Measurements from ENCODE around the gene CCDC43. TPM values are rescaled to one million over a fixed set of nuclear protein-coding genes. Genes with fewer than 3 reads are reported as not detected.
"Not testable (repeated sequence)": the region's sequence is repeated elsewhere in the genome, so short reads cannot be mapped to it uniquely, and the experiment has no call there.

Gene CCDC43
- 38.8 and 46.3 TPM in 2 replicates for total RNA-seq (2014; rRNA removed; shearing (Covaris generic))

GRCh38 chr17:44689477-44690217 is at the start of gene CCDC43:
TSS of gene CCDC43 (minus strand) at chr17:44689776. CDS start at chr17:44689753, 23 bp downstream.
- DNase-seq, result peak; percentile 97
- Histone ChIP-seq H3K4me3 (ENCODE audit: insufficient read depth, low read depth, low read length) (peak within 1 kb of the TSS; percentile 98), H3K27me3 (ENCODE audit: control insufficient read depth, insufficient read depth, low read length) (no peaks in the 10 kb centered on the region), H3K36me3 (replicated peaks; ENCODE audit: control insufficient read depth, insufficient read depth, low read length) (no peaks in the 10 kb centered on the region)

GRCh38 chr17:44738214-44738906 is 48.8 kb upstream of the CCDC43 start:
- DNase-seq, result no peak
- Histone ChIP-seq H3K27me3 (ENCODE audit: control insufficient read depth, insufficient read depth, low read length) (no peaks in the 10 kb centered on the region), H3K36me3 (replicated peaks; ENCODE audit: control insufficient read depth, insufficient read depth, low read length) (peaks cover 22% of the 10 kb centered on the region), H3K4me3 (ENCODE audit: insufficient read depth, low read depth, low read length) (no peak overlapping the region)

GRCh38 chr17:44736551-44737240 is 47.1 kb upstream of the CCDC43 start:
- H3K36me3 ChIP-seq (replicated peaks; ENCODE audit: control insufficient read depth, insufficient read depth, low read length), result peaks cover 26% of the 10 kb centered on the region
- no peak overlapping the region for H3K4me3 ChIP-seq (ENCODE audit: insufficient read depth, low read depth, low read length)
- no peak for DNase-seq
- H3K27me3 ChIP-seq (ENCODE audit: control insufficient read depth, insufficient read depth, low read length), result no peaks in the 10 kb centered on the region

- peaks cover 28% of the 10 kb centered on the region for H3K36me3 ChIP-seq (replicated peaks; ENCODE audit: control insufficient read depth, insufficient read depth, low read length)
- H3K4me3 ChIP-seq (ENCODE audit: insufficient read depth, low read depth, low read length), result no peak overlapping the region
These were observed 44.7 kb upstream of the CCDC43 start for GRCh38 chr17:44734272-44734671.

GRCh38 chr17:44733753-44734152 is 44.2 kb upstream of the CCDC43 start:
- Histone ChIP-seq H3K4me3 (ENCODE audit: insufficient read depth, low read depth, low read length) (no peak overlapping the region), H3K27me3 (ENCODE audit: control insufficient read depth, insufficient read depth, low read length) (no peaks in the 10 kb centered on the region), H3K36me3 (replicated peaks; ENCODE audit: control insufficient read depth, insufficient read depth, low read length) (peaks cover 28% of the 10 kb centered on the region)
- DNase-seq, result peak; percentile 79

More at GRCh38 chr17:44734272-44734671, 44.7 kb upstream of the CCDC43 start:
- no peak for DNase-seq
- H3K27me3 ChIP-seq (ENCODE audit: control insufficient read depth, insufficient read depth, low read length), result no peaks in the 10 kb centered on the region

GRCh38 chr17:44726121-44726520 is 36.5 kb upstream of the CCDC43 start:
- not testable (repeated sequence) for H3K4me3 ChIP-seq (ENCODE audit: insufficient read depth, low read depth, low read length); H3K27me3 ChIP-seq (ENCODE audit: control insufficient read depth, insufficient read depth, low read length); DNase-seq
- H3K36me3 ChIP-seq (replicated peaks; ENCODE audit: control insufficient read depth, insufficient read depth, low read length), result peaks cover 23% of the 10 kb centered on the region

GRCh38 chr17:44722254-44722653 is 32.7 kb upstream of the CCDC43 start:
- Histone ChIP-seq H3K36me3 (replicated peaks; ENCODE audit: control insufficient read depth, insufficient read depth, low read length) (peaks cover 14% of the 10 kb centered on the region), H3K4me3 (ENCODE audit: insufficient read depth, low read depth, low read length) (no peak overlapping the region), H3K27me3 (ENCODE audit: control insufficient read depth, insufficient read depth, low read length) (no peaks in the 10 kb centered on the region)
- no peak for DNase-seq

GRCh38 chr17:44719444-44719843 is 29.9 kb upstream of the CCDC43 start:
- DNase-seq, result no peak
- Histone ChIP-seq H3K4me3 (ENCODE audit: insufficient read depth, low read depth, low read length) (no peak overlapping the region), H3K27me3 (ENCODE audit: control insufficient read depth, insufficient read depth, low read length) (no peaks in the 10 kb centered on the region), H3K36me3 (replicated peaks; ENCODE audit: control insufficient read depth, insufficient read depth, low read length) (peaks cover 14% of the 10 kb centered on the region)

GRCh38 chr17:44708401-44709263 is 19.1 kb upstream of the CCDC43 start, which contains the start of gene DBF4B:
TSS of gene DBF4B (plus strand) at chr17:44708665. CDS start at chr17:44708821, 156 bp downstream.
- H3K4me3 ChIP-seq (ENCODE audit: insufficient read depth, low read depth, low read length), result peak within 1 kb of the TSS; percentile 80
- peaks cover under 1% of the 10 kb centered on the region for H3K36me3 ChIP-seq (replicated peaks; ENCODE audit: control insufficient read depth, insufficient read depth, low read length)
- DNase-seq, result peak; percentile 89
- no peaks in the 10 kb centered on the region for H3K27me3 ChIP-seq (ENCODE audit: control insufficient read depth, insufficient read depth, low read length)

- H3K4me3 ChIP-seq (ENCODE audit: insufficient read depth, low read depth, low read length), result peak overlapping the region; percentile 80
- H3K36me3 ChIP-seq (replicated peaks; ENCODE audit: control insufficient read depth, insufficient read depth, low read length), result no peaks in the 10 kb centered on the region
- H3K27me3 ChIP-seq (ENCODE audit: control insufficient read depth, insufficient read depth, low read length), result no peaks in the 10 kb centered on the region
- no peak for DNase-seq
These were observed 18.3 kb upstream of the CCDC43 start for GRCh38 chr17:44707755-44708400.

GRCh38 chr17:44700288-44700687 is 10.7 kb upstream of the CCDC43 start:
- H3K36me3 ChIP-seq (replicated peaks; ENCODE audit: control insufficient read depth, insufficient read depth, low read length); H3K27me3 ChIP-seq (ENCODE audit: control insufficient read depth, insufficient read depth, low read length); DNase-seq; H3K4me3 ChIP-seq (ENCODE audit: insufficient read depth, low read depth, low read length): not testable (repeated sequence)

- no peak overlapping the region for H3K4me3 ChIP-seq (ENCODE audit: insufficient read depth, low read depth, low read length)
- no peaks in the 10 kb centered on the region for H3K27me3 ChIP-seq (ENCODE audit: control insufficient read depth, insufficient read depth, low read length)
- DNase-seq, result no peak
- no peaks in the 10 kb centered on the region for H3K36me3 ChIP-seq (replicated peaks; ENCODE audit: control insufficient read depth, insufficient read depth, low read length)
These were observed 4.0 kb upstream of the CCDC43 start for GRCh38 chr17:44693609-44694008.

GRCh38 chr17:44690746-44691306 is 1.2 kb upstream of the CCDC43 start:
- H3K27me3 ChIP-seq (ENCODE audit: control insufficient read depth, insufficient read depth, low read length); H3K36me3 ChIP-seq (replicated peaks; ENCODE audit: control insufficient read depth, insufficient read depth, low read length); H3K4me3 ChIP-seq (ENCODE audit: insufficient read depth, low read depth, low read length): not testable (repeated sequence)
- DNase-seq, result peak; percentile 44

Measured in H7 (cell line).